ENCODE results near the gene FBN2. TPM values are rescaled to one million over a fixed set of nuclear protein-coding genes. Genes with fewer than 3 reads are reported as not detected.

Gene FBN2
- total RNA-seq, 1 experiment from 2014 or later, result 0.08 TPM

DNA sequence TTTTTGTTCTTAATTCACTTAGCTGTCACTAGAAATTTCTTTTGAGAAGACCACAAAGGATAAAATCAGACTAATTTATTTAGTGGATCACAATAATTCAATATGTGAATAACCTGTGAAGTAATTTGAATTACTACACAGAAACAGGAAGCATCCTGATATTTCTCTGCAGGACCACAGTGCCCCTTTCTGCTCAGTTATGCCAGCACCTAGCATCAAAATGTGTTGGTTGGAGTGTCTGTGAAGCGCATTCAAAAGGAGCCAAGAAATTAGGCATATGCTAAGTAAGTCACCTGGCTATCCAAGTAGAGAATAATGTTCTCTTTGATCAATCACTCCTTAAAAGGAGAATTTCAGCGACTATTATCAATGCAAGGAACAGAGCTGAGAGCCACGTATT is 267.0 kb downstream of the FBN2 start:
- no TSS peak for BruUV-seq (replicated peaks)
- ATAC-seq (no peak), DNase-seq (ENCODE audit: low read depth, low spot score) (no peak)
- POLR2A ChIA-PET, result no interaction called here
- H3K4me3 ChIP-seq (ENCODE audit: low read depth in 2 of 2, low read length in 2 of 2), result no peak overlapping the region
- no peak overlapping the region for H3K27ac ChIP-seq (ENCODE audit: low read length)
- CTCF ChIA-PET, result no interaction called here
- H3K36me3 ChIP-seq (ENCODE audit: control insufficient read depth, insufficient read depth, low read length), result no peaks in the 10 kb centered on the region
- no peaks in the 10 kb centered on the region for H3K9me3 ChIP-seq (ENCODE audit: control insufficient read depth, insufficient read depth, low read depth, low read length)
- no peaks in the 10 kb centered on the region; the same call in 1 of the 2 replicates for H3K27me3 ChIP-seq (ENCODE audit: control insufficient read depth, insufficient read depth, low read length)
- in situ Hi-C loops (cut with HindIII; ENCODE audit: low pct_unique_long_range_greater_than_20kb, low sequenced_read_pairs), result no loop called here
- no peak for TF ChIP-seq SIN3A (IDR thresholded peaks at IDR 0.05; ENCODE audit: borderline replicate concordance, insufficient read depth, low read depth, low read length)
- TF ChIP-seq, protein P1, sequence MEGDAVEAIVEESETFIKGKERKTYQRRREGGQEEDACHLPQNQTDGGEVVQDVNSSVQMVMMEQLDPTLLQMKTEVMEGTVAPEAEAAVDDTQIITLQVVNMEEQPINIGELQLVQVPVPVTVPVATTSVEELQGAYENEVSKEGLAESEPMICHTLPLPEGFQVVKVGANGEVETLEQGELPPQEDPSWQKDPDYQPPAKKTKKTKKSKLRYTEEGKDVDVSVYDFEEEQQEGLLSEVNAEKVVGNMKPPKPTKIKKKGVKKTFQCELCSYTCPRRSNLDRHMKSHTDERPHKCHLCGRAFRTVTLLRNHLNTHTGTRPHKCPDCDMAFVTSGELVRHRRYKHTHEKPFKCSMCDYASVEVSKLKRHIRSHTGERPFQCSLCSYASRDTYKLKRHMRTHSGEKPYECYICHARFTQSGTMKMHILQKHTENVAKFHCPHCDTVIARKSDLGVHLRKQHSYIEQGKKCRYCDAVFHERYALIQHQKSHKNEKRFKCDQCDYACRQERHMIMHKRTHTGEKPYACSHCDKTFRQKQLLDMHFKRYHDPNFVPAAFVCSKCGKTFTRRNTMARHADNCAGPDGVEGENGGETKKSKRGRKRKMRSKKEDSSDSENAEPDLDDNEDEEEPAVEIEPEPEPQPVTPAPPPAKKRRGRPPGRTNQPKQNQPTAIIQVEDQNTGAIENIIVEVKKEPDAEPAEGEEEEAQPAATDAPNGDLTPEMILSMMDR (IDR thresholded peaks at IDR 0.05), result no peak
- TF ChIP-seq, protein P2, sequence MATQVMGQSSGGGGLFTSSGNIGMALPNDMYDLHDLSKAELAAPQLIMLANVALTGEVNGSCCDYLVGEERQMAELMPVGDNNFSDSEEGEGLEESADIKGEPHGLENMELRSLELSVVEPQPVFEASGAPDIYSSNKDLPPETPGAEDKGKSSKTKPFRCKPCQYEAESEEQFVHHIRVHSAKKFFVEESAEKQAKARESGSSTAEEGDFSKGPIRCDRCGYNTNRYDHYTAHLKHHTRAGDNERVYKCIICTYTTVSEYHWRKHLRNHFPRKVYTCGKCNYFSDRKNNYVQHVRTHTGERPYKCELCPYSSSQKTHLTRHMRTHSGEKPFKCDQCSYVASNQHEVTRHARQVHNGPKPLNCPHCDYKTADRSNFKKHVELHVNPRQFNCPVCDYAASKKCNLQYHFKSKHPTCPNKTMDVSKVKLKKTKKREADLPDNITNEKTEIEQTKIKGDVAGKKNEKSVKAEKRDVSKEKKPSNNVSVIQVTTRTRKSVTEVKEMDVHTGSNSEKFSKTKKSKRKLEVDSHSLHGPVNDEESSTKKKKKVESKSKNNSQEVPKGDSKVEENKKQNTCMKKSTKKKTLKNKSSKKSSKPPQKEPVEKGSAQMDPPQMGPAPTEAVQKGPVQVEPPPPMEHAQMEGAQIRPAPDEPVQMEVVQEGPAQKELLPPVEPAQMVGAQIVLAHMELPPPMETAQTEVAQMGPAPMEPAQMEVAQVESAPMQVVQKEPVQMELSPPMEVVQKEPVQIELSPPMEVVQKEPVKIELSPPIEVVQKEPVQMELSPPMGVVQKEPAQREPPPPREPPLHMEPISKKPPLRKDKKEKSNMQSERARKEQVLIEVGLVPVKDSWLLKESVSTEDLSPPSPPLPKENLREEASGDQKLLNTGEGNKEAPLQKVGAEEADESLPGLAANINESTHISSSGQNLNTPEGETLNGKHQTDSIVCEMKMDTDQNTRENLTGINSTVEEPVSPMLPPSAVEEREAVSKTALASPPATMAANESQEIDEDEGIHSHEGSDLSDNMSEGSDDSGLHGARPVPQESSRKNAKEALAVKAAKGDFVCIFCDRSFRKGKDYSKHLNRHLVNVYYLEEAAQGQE (IDR thresholded peaks at IDR 0.05; ENCODE audit: insufficient read depth in 1 of 2, low read depth in 2 of 2, low read length in 1 of 2), result no peak
- TF ChIP-seq TCF7L2 (IDR thresholded peaks at IDR 0.05; ENCODE audit: low read depth, low read length), result no peak
- no peak for TF ChIP-seq POLR2AphosphoS5 (IDR thresholded peaks at IDR 0.05; ENCODE audit: low read depth, low read length)
- intact Hi-C loops (cut with micrococcal nuclease; ENCODE audit: unreplicated experiment), result no loop called here
- H3K4me1 ChIP-seq (ENCODE audit: control insufficient read depth, insufficient read depth, low read length), result no peaks in the 10 kb centered on the region

DNA sequence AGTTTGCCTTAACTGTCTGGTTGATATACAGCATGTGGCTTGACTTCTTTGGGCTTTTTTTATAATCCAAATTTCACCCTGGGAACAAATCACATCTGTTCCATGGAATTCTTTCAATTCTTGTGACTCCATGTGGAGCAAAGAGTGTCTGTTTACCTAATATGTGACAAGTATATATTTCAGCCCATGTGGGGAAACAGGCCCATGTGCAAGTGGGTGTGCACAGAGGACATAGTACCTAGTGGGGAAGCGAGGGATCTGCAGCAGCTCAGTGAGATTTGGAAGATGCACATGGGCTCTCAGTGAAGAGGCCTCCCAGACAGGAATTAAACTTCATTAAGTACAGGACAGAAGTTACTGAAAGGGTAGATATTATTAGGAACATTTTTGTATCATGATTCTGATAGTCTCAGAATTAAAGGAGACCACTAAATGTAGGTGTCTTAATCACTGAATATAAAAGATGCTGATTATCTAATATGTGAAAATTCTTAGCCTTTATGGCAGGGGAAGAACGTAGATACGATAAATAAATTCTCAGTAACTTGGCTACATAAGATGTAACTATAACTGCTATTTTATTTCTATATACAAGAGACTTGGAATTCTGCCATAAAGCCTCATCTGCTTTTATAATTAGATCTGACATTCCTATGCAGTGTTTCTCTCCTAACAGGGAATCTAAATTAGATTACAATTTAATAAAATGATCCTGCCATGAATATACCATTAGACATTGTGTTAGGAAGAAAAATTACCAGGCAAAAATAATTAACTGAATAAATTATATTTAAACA is 273.3 kb downstream of the FBN2 start:
- ATAC-seq, result no peak
- DNase-seq (ENCODE audit: low read depth, low spot score), result no peak
- Histone ChIP-seq H3K27ac (ENCODE audit: low read length) (no peak overlapping the region), H3K27me3 (ENCODE audit: control insufficient read depth, insufficient read depth, low read length) (no peaks in the 10 kb centered on the region), H3K36me3 (ENCODE audit: control insufficient read depth, insufficient read depth, low read length) (no peaks in the 10 kb centered on the region), H3K9me3 (ENCODE audit: control insufficient read depth, insufficient read depth, low read depth, low read length) (no peaks in the 10 kb centered on the region), H3K4me1 (ENCODE audit: control insufficient read depth, insufficient read depth, low read length) (no peaks in the 10 kb centered on the region), H3K4me3 (ENCODE audit: low read depth in 2 of 2, low read length in 2 of 2) (no peak overlapping the region)
- intact Hi-C loops (cut with micrococcal nuclease; ENCODE audit: unreplicated experiment) (no loop called here), in situ Hi-C loops (cut with HindIII; ENCODE audit: low pct_unique_long_range_greater_than_20kb, low sequenced_read_pairs) (no loop called here)
- no peak for TF ChIP-seq TCF7L2 (IDR thresholded peaks at IDR 0.05; ENCODE audit: low read depth, low read length)
- POLR2A ChIA-PET, result no interaction called here
- no TSS peak for BruUV-seq (replicated peaks)
- CTCF ChIA-PET, result no interaction called here

DNA sequence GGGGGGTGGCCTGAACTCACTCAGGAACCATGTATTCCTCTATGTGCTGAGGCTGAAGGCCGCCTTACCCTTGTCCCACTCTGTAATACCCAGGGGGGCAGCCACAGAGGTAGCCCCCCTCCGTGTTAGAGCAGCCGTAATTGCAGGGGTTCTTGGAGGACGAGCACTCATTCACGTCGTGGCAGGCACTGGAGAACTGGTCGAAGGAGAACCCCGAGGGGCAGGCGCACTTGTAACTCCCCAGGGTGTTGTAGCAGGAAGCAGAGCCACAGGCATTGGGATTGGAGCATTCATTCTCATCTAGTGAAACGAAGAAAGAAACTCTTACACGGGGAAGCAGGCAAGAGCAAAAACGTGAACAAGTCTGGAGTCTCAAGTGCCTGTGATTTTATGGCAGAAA is 274.7 kb downstream of the FBN2 start:
- TF ChIP-seq TCF7L2 (IDR thresholded peaks at IDR 0.05; ENCODE audit: low read depth, low read length) (no peak), POLR2AphosphoS5 (IDR thresholded peaks at IDR 0.05; ENCODE audit: low read depth, low read length) (no peak), SIN3A (IDR thresholded peaks at IDR 0.05; ENCODE audit: borderline replicate concordance, insufficient read depth, low read depth, low read length) (no peak)
- TF ChIP-seq, protein P2 (IDR thresholded peaks at IDR 0.05; ENCODE audit: insufficient read depth in 1 of 2, low read depth in 2 of 2, low read length in 1 of 2), result no peak
- TF ChIP-seq, protein P1 (IDR thresholded peaks at IDR 0.05), result no peak
- ATAC-seq, result no peak
- intact Hi-C loops (cut with micrococcal nuclease; ENCODE audit: unreplicated experiment) (no loop called here), in situ Hi-C loops (cut with HindIII; ENCODE audit: low pct_unique_long_range_greater_than_20kb, low sequenced_read_pairs) (no loop called here)
- H3K4me1 ChIP-seq (ENCODE audit: control insufficient read depth, insufficient read depth, low read length), result no peaks in the 10 kb centered on the region
- ChIA-PET CTCF (no interaction called here), POLR2A (no interaction called here)
- H3K9me3 ChIP-seq (ENCODE audit: control insufficient read depth, insufficient read depth, low read depth, low read length), result no peaks in the 10 kb centered on the region
- no TSS peak for BruUV-seq (replicated peaks)
- H3K36me3 ChIP-seq (ENCODE audit: control insufficient read depth, insufficient read depth, low read length), result no peaks in the 10 kb centered on the region
- no peak overlapping the region for H3K27ac ChIP-seq (ENCODE audit: low read length)
- no peak for DNase-seq (ENCODE audit: low read depth, low spot score)
- H3K4me3 ChIP-seq (ENCODE audit: low read depth in 2 of 2, low read length in 2 of 2), result no peak overlapping the region
- no peaks in the 10 kb centered on the region for H3K27me3 ChIP-seq (ENCODE audit: control insufficient read depth, insufficient read depth, low read length)
